Adrenal gland (tissue), 12 donors: Measurements from ENCODE around the gene RBM39. TPM values are rescaled to one million over a fixed set of nuclear protein-coding genes. Genes with fewer than 3 reads are reported as not detected.
"Not testable (repeated sequence)": the region's sequence is repeated elsewhere in the genome, so short reads cannot be mapped to it uniquely, and the experiment has no call there.

Source experiments
- DNase-seq, 7 donors: peaks; one replicate each; pipeline ENCODE4 v3.0.0-alpha.2; 2019 to 2020
- H3K27ac ChIP-seq, 5 donors: fragments of 200-600 bp; sonication (generic) in 4 of 5; 1 replicate in 3 of 5; 2 replicates in 2 of 5; pipeline versions ENCODE4 v1.5.1 to v1.8.0; 2016 to 2020; ENCODE audit warnings: mild to moderate bottlenecking in 1 of 5
- H3K27me3 ChIP-seq: fragments of 200-600 bp; 2 replicates; pipeline ENCODE4 v1.8.0; 2021
- H3K36me3 ChIP-seq, 2 donors: fragments of 200-600 bp; replicated peaks in 1 of 2; 1 replicate in 1 of 2; 2 replicates in 1 of 2; pipeline versions ENCODE4 v1.5.1 to v1.8.0; 2018 to 2022
- H3K4me1 ChIP-seq, 2 donors: fragments of 200-600 bp; replicated peaks in 1 of 2; 1 replicate in 1 of 2; 2 replicates in 1 of 2; pipeline versions ENCODE4 v1.5.1 to v1.8.0; 2018 to 2021
- H3K4me3 ChIP-seq, 4 donors: fragments of 200-600 bp; sonication (generic) in 3 of 4; one replicate each; pipeline ENCODE4 v1.5.1; 2016 to 2018
- H3K9me3 ChIP-seq, 3 donors: fragments of 200-600 bp; sonication (generic) in 1 of 3; replicated peaks in 1 of 3; 1 replicate in 2 of 3; 2 replicates in 1 of 3; pipeline versions ENCODE4 v1.5.1 to v1.8.0; 2016 to 2021
- CTCF ChIP-seq, 6 experiments: fragments of 450-650 bp in 4 of 6; fragments of 200-600 bp in 2 of 6; sonication (generic) in 1 of 6; IDR thresholded peaks; 1 replicate in 5 of 6; 2 replicates in 1 of 6; pipeline versions ENCODE4 v1.5.1 to v1.8.0; 2016 to 2021; ENCODE audit warnings: antibody characterized with exemption in 6 of 6, mild to moderate bottlenecking in 2 of 6, moderate library complexity in 1 of 6
- POLR2A ChIP-seq, 2 donors: fragments of 450-650 bp; IDR thresholded peaks; one replicate each; pipeline ENCODE4 v1.6.1; 2017; ENCODE audit warnings: antibody characterized with exemption in 2 of 2, mild to moderate bottlenecking in 2 of 2, moderate library complexity in 1 of 2
- WGBS, 4 donors: extraction: QIAGEN DNeasy Blood & Tissue Kit in 2 of 4; methylation state at CpG; one replicate each; pipeline versions ENCODE4 v1.1.5 to v1.1.7; 2013 to 2017; 5-methylcytosine and 5-hydroxymethylcytosine counted together
- intact Hi-C, 2 donors: fragments of 100-400 bp; cut with DNase I; formaldehyde crosslinking; loops; one replicate each; pipeline versions ENCODE4 v1.14.1 to v1.15.0; 2022 to 2023
- polyA plus RNA-seq, 3 donors: library from polyadenylated mRNA; stranded (reverse); fragments of 200-250 nt in 2 of 3; fragments of 350-450 nt in 1 of 3; fragmentation: Illumina TruSeq in 1 of 3; extraction: RNeasy Lipid Tissue Mini Kit (QIAGEN cat#74804) in 1 of 3; gene quantifications; one replicate each; pipeline ENCODE4 v1.2.3, GENCODE V29; 2013 to 2014
- total RNA-seq, 9 donors: library from RNA; depleted of rRNA in 4 of 9; stranded (reverse); fragments of >200 nt in 4 of 9; fragments of 120-200 nt in 1 of 9; fragmentation: NEBNext Ultra II Directional in 1 of 9; extraction: Animal tissue kit (Norgen Biotek cat#: 25700) in 1 of 9; gene quantifications; one replicate each; pipeline versions ENCODE4 v1.1.0 to v1.2.4, GENCODE V29; 2013 to 2023
- donor health status: healthy with polysubstance abuse.
- donor health status: Bipolar disorder and iron deficiency.
- donor health status: DM: yes; HTN: yes; CAD: no.
- donor health status: DM: no; HTN: no; CAD: no.
- donor health status: DM: no; HTN: no; CAD: no.
- donor health status: DM: yes; HTN: yes; CAD: no.

Gene RBM39
- total and polyA plus RNA-seq, 12 donors = 111 to 714 (median 267) TPM

GRCh38 chr20:35686872-35687271, 55.2 kb downstream of the RBM39 start:
- WGBS, 4 donors = 83 to 90% (median 89%) methylated on average over 10 to 11 of the region's 11 CpGs
- H3K27ac ChIP-seq, H3K4me3 ChIP-seq, H3K27me3 ChIP-seq, H3K4me1 ChIP-seq, H3K9me3 ChIP-seq: not testable (repeated sequence)
- intact Hi-C loops = loop anchor here in 1 of 2 donors (10.0 kb wide), 1 partner anchor 212 kb away; no protein-coding TSS in a partner anchor
- peak in 3 of 7 donors; percentile 30 to 57 (median 35) for DNase-seq
- peak in 3 of 6 experiments; percentile 12 to 35 (median 30) for TF ChIP-seq CTCF (IDR thresholded peaks at IDR 0.05)
- peaks cover 0 to 36% of the 10 kb centered on the region in 2 donors for H3K36me3 ChIP-seq

GRCh38 chr20:35685368-35685767, 56.7 kb downstream of the RBM39 start:
- peak in 1 of 7 donors; percentile 36 for DNase-seq
- not testable (repeated sequence) for H3K27ac ChIP-seq, H3K27me3 ChIP-seq, H3K4me3 ChIP-seq, H3K9me3 ChIP-seq, H3K4me1 ChIP-seq
- WGBS, 4 donors = 90 to 97% (median 96%) methylated on average over 9 of the region's 9 CpGs
- intact Hi-C loops = loop anchor here in 1 of 2 donors (10.0 kb wide), 1 partner anchor 211 kb away; no protein-coding TSS in a partner anchor
- H3K36me3 ChIP-seq = peaks cover 0 to 39% of the 10 kb centered on the region in 2 donors

- Histone ChIP-seq H3K9me3 (no peaks in the 10 kb centered on the region), H3K27me3 (no peaks in the 10 kb centered on the region), H3K4me1 (no peaks in the 10 kb centered on the region), H3K36me3 (peaks cover 0 to 20% of the 10 kb centered on the region in 2 donors), H3K27ac (no peak overlapping the region), H3K4me3 (no peak overlapping the region)
- intact Hi-C loops = loop anchor here in 1 of 2 donors (10.0 kb wide), 1 partner anchor 207 kb away; no protein-coding TSS in a partner anchor
- DNase-seq = no peak
- TF ChIP-seq CTCF (IDR thresholded peaks at IDR 0.05) = no peak
- no peak for TF ChIP-seq POLR2A (IDR thresholded peaks at IDR 0.05)
- WGBS, 4 donors = 94 to 100% (median 98%) methylated on average over 1 of the region's 1 CpG
Measured at GRCh38 chr20:35681960-35682359, 60.1 kb downstream of the RBM39 start.

GRCh38 chr20:35680452-35681183, 61.4 kb downstream of the RBM39 start:
- Histone ChIP-seq H3K4me1 (no peaks in the 10 kb centered on the region), H3K36me3 (peaks cover 0 to 19% of the 10 kb centered on the region in 2 donors), H3K27me3 (no peaks in the 10 kb centered on the region), H3K4me3 (no peak overlapping the region), H3K9me3 (no peaks in the 10 kb centered on the region), H3K27ac (no peak overlapping the region)
- intact Hi-C loops = loop anchor here in 1 of 2 donors (10.0 kb wide), 1 partner anchor 206 kb away; no protein-coding TSS in a partner anchor
- no peak for TF ChIP-seq POLR2A (IDR thresholded peaks at IDR 0.05)
- no peak for TF ChIP-seq CTCF (IDR thresholded peaks at IDR 0.05)
- peak in 1 of 7 donors; percentile 10 for DNase-seq
- WGBS, 4 donors = 78 to 88% (median 85%) methylated on average over 4 of the region's 4 CpGs
